ENCODE measurements around the gene PRPF38B. TPM values are rescaled to one million over a fixed set of nuclear protein-coding genes. Genes with fewer than 3 reads are reported as not detected.

The PRPF38B gene
- total RNA-seq, 1 experiment from 2014 or later = 50.5 TPM

- CTCF ChIA-PET = no interaction called here
- no peak for DNase-seq (ENCODE audit: low spot score)
- H3K9me3 Mint-ChIP-seq = no peaks in the 10 kb centered on the region
These were observed 6.6 kb upstream of the PRPF38B start for GRCh38 chr1:108685529-108685928.

GRCh38 chr1:108686614-108687313 is 5.3 kb upstream of the PRPF38B start:
- no peak overlapping the region for H3K27ac Mint-ChIP-seq
- POLR2A ChIA-PET = no interaction called here
- CTCF ChIA-PET = no interaction called here
- H3K27me3 Mint-ChIP-seq (ENCODE audit: low read depth) = no peaks in the 10 kb centered on the region
- DNase-seq (ENCODE audit: low spot score) (no peak), ATAC-seq (no peak)
- no peaks in the 10 kb centered on the region for H3K9me3 Mint-ChIP-seq
- TF ChIP-seq NR2C2 (CRISPR knock-in tag; IDR thresholded peaks at IDR 0.05) (no peak), ATF1 (CRISPR knock-in tag; IDR thresholded peaks at IDR 0.05) (no peak), CBFB (CRISPR knock-in tag; IDR thresholded peaks at IDR 0.05; ENCODE audit: low read depth) (no peak), ZNF281 (CRISPR knock-in tag; IDR thresholded peaks at IDR 0.05) (no peak), RORB (CRISPR knock-in tag; IDR thresholded peaks at IDR 0.05) (no peak), AR (CRISPR knock-in tag; IDR thresholded peaks at IDR 0.05) (no peak), TEAD4 (CRISPR knock-in tag; IDR thresholded peaks at IDR 0.05) (no peak), ZNF138 (CRISPR knock-in tag; conservative IDR thresholded peaks at IDR 0.05) (no peak)
- H3K4me3 Mint-ChIP-seq = no peak overlapping the region
- peaks cover 25% of the 10 kb centered on the region for H3K4me1 Mint-ChIP-seq
- H3K36me3 Mint-ChIP-seq = no peaks in the 10 kb centered on the region

More at GRCh38 chr1:108685529-108685928, 6.6 kb upstream of the PRPF38B start:
- Mint-ChIP-seq H3K27me3 (ENCODE audit: low read depth) (no peaks in the 10 kb centered on the region), H3K36me3 (no peaks in the 10 kb centered on the region), H3K4me1 (peaks cover 18% of the 10 kb centered on the region), H3K27ac (0 out of 2 replicates have a peak overlapping the region, but pooled peaks have one; percentile 2), H3K4me3 (no peak overlapping the region)
- TF ChIP-seq PREB (CRISPR knock-in tag; IDR thresholded peaks at IDR 0.05; ENCODE audit: borderline replicate concordance) (no peak), ATF2 (CRISPR knock-in tag; IDR thresholded peaks at IDR 0.05; ENCODE audit: borderline replicate concordance, low read depth) (no peak), ZNF232 (CRISPR knock-in tag; IDR thresholded peaks at IDR 0.05) (no peak), CDX4 (CRISPR knock-in tag; IDR thresholded peaks at IDR 0.05; ENCODE audit: borderline replicate concordance) (no peak), NR1H2 (CRISPR knock-in tag; IDR thresholded peaks at IDR 0.05) (no peak), ZNF671 (CRISPR knock-in tag; IDR thresholded peaks at IDR 0.05) (no peak), KAT7 (CRISPR knock-in tag; IDR thresholded peaks at IDR 0.05; ENCODE audit: borderline replicate concordance) (no peak), SMAD3 (CRISPR knock-in tag; IDR thresholded peaks at IDR 0.05; ENCODE audit: borderline replicate concordance) (no peak)
- POLR2A ChIA-PET = no interaction called here
- peak; percentile 76 for ATAC-seq

Measured in WTC11 (cell line).